ENCODE data around the gene MECP2. TPM values are rescaled to one million over a fixed set of nuclear protein-coding genes. Genes with fewer than 3 reads are reported as not detected.

The MECP2 gene
- total and polyA plus RNA-seq, 10 of the 15 experiments (the other 5 are each of a cell fraction or from before 2014, with no cell fraction given): 1.3 to 32.7 (median 13.7) TPM

GRCh38 chrX:154019061-154019621 is 78.4 kb downstream of the MECP2 start (continued):
- TF ChIP-seq MYB (IDR thresholded peaks at IDR 0.05; ENCODE audit: borderline replicate concordance, low read depth, low read length) (no peak), TCF7 (IDR thresholded peaks at IDR 0.05; ENCODE audit: borderline replicate concordance) (no peak)

GRCh38 chrX:154018518-154019060 is 78.9 kb downstream of the MECP2 start:
- no peak for DNase-seq (ENCODE audit: low read depth, low spot score)
- H3K4me2 ChIP-seq (ENCODE audit: control insufficient read depth, insufficient read depth): peak overlapping the region; percentile 66
- ChIA-PET POLR2A (interaction anchor here (0.7 to 2.0 kb wide), 10 partner anchors 9 to 92 kb away, joined by 3 to 11 read pairs (median 3); partner anchors contain the start of gene HCFC1), RAD21 (ENCODE audit: unreplicated experiment) (interaction anchor here (1.1 to 1.8 kb wide), 6 partner anchors 11 to 96 kb away, joined by 3 to 10 read pairs (median 4); partner anchors contain the start of gene MECP2), SMC1A (ENCODE audit: uncharacterized antibody, unreplicated experiment) (interaction anchor here (0.6 to 1.9 kb wide), 7 partner anchors 9 to 47 kb away, joined by 3 to 7 read pairs (median 3); partner anchors contain the start of gene HCFC1), CTCF (interaction anchor here (0.7 to 1.9 kb wide), 4 partner anchors 9 to 355 kb away, joined by 3 to 4 read pairs (median 4); no protein-coding TSS in a partner anchor)
- in situ Hi-C loops (cut with MboI): no loop called here
- peaks cover 14% of the 10 kb centered on the region for H3K4me1 ChIP-seq (ENCODE audit: control insufficient read depth, insufficient read depth, low read length)
- intact Hi-C loops (cut with micrococcal nuclease; ENCODE audit: unreplicated experiment): no loop called here
- peaks cover 41% of the 10 kb centered on the region for H3K79me2 ChIP-seq (ENCODE audit: control insufficient read depth, insufficient read depth, low read length)
- H3K36me3 ChIP-seq (ENCODE audit: control insufficient read depth in 2 of 2, insufficient read depth in 2 of 2, low read length in 1 of 2): peaks cover 0 to 5% of the 10 kb centered on the region in 2 experiments; a peak in 3 of 4 replicates
- TSS peak; percentile 46 for BruUV-seq (replicated peaks)
- FAIRE-seq: no peak
- peak; percentile 11 for ATAC-seq
- 17% methylated on average over 15 of the region's 15 CpGs for WGBS (ENCODE audit: insufficient coverage, insufficient replicate concordance, low lambda C conversion rate, missing lambda C conversion rate)
- TF ChIP-seq PKNOX1 (IDR thresholded peaks at IDR 0.05) (no peak), NFYA (IDR thresholded peaks at IDR 0.05; ENCODE audit: borderline replicate concordance, low read depth, low read length) (no peak), WRNIP1 (IDR thresholded peaks at IDR 0.05; ENCODE audit: borderline replicate concordance, low read depth, low read length) (no peak), ESRRA (IDR thresholded peaks at IDR 0.05; ENCODE audit: low read length) (no peak), RCOR1 (conservative IDR thresholded peaks at IDR 0.05; ENCODE audit: low read depth, low read length) (no peak), USF1 (IDR thresholded peaks at IDR 0.05; ENCODE audit: borderline replicate concordance, extremely low read length, insufficient read depth, low read depth, low read length) (no peak)
- H3K27me3 ChIP-seq (replicated peaks in 1 of 2; ENCODE audit: control insufficient read depth in 2 of 2, insufficient read depth in 2 of 2, low read length in 1 of 2): no peaks in the 10 kb centered on the region
- no peaks in the 10 kb centered on the region for H4K20me1 ChIP-seq (ENCODE audit: control insufficient read depth, insufficient read depth)
- H2AFZ ChIP-seq (ENCODE audit: control insufficient read depth, low read depth, low read length): no peak overlapping the region; the same call in 1 of the 2 replicates
- H3K9me3 ChIP-seq (replicated peaks; ENCODE audit: control insufficient read depth, insufficient read depth, low read length): no peaks in the 10 kb centered on the region
- peak overlapping the region; percentile 85 for H3K4me3 ChIP-seq
- H3K27ac ChIP-seq (ENCODE audit: control insufficient read depth, insufficient read depth): peak overlapping the region; percentile 82
- peak overlapping the region; percentile 86 for H3K9ac ChIP-seq (ENCODE audit: control insufficient read depth, insufficient read depth, low read length)

Measured in GM12878 (cell line).